ENCODE results near the gene SUPT7L.
"Not testable (repeated sequence)": the region's sequence is repeated elsewhere in the genome, so short reads cannot be mapped to it uniquely, and the experiment has no call there.

The SUPT7L gene

DNA sequence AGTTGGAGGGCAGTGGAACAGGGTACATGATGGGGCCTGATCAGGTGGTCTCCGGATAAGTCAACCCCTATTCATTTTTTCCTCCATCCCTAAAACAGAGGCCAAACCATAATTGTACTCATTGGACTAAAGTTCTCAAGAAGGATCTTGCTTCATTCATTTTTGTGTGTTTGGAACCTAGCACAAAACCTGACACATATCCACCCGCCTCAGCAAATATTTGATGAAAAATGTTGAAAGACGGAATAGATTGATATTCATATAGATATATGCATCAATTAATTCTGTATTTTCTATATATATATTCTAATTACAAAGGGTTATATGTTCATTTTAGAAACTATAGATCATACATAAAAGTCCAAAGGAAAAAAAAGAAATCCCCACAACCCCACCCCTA is 22.2 kb upstream of the SUPT7L start:
- DNase-seq (ENCODE audit: low read depth), result no peak

DNA sequence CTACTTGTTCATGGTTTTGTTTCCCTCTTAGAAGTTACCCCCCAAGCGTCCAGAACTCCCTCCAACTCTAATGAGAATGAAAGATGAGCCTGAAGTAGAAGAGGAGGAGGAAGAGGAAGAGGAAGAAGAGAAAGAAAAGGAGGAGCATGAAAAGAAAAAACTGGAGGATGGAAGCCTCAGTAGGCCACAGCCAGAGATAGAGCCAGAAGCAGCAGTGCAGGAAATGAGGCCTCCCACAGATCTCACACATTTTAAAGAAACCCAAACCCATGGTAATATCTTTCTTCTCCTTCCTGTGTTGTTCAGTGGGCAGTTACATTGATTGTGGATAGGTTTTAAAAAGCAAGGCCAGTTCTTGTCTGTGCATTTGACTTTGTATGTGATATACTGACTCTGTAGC is 21.6 kb upstream of the SUPT7L start:
- DNase-seq (ENCODE audit: low read depth), result not testable (repeated sequence)

DNA sequence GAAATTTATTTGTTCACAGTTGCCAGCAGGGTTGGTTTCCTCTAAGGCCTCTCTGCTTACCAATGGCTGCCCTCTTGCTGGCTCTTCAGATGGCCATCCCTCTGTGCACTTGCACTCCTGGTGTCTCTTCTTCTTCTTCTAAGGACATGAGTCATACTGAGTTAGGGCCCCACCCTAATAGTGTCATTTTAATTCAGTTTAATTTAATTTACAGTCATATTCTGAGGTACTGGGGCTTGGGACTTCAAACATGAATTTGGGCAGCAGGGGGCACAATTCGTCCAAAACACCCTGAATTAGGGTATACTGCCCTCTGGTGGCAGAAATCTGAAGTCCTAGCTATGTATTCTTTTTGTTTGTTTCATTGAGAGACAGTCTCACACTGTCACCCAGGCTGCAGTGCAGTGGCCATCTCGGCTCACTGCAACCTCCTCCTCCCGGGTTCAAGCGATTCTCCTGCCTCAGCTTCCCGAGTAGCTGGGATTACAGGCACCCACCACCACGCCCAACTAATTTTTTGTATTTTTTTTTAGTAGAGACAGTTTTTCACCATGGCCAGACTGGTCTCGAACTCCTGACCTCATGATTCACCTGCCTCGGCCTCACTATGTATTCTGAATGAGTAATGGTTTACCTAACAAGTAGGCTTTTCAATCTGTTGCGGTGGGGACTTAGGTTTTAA is 20.1 kb upstream of the SUPT7L start:
- DNase-seq (ENCODE audit: low read depth), result peak; percentile 82

DNA sequence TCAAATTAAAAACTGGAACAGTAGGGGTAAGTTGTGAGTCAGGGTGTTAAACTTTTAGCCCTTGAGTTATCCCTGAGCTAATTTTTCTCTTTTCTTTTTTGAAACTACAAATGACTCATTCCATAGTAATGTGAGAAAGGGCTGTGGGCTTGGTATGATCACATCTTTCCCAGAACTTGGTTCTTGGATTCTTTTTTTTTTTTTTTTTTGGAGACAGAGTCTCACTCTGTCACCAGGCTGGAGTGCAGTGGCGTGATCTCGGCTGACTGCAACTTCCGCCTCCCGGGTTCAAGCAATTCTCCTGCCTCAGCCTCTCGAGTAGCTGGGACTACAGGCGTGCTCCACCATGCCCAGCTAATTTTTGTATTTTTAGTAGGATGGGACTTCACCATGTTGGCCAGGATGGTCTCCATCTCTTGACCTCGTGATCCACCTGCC is 18.9 kb upstream of the SUPT7L start:
- peak; percentile 59 for DNase-seq (ENCODE audit: low read depth)

DNA sequence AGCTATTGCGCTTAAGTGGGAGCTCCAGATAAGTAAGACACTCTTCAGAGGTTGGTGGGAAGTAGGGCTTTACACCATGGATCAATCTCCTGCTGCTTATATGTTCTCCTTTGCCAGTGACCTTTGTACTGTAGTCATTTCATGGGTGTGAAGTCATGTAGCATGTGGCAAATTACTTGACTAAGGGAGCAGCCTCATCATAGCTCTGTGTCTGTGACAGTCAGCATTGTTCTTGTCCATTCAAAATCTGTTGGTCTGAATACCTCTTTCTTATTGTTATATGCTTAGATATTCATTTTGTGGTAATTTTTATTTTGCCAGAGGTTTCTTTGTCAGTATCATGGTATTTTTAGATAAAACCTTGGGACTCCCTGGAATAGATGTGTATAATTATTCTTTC is 18.4 kb upstream of the SUPT7L start:
- peak; percentile 9 for DNase-seq (ENCODE audit: low read depth)

DNA sequence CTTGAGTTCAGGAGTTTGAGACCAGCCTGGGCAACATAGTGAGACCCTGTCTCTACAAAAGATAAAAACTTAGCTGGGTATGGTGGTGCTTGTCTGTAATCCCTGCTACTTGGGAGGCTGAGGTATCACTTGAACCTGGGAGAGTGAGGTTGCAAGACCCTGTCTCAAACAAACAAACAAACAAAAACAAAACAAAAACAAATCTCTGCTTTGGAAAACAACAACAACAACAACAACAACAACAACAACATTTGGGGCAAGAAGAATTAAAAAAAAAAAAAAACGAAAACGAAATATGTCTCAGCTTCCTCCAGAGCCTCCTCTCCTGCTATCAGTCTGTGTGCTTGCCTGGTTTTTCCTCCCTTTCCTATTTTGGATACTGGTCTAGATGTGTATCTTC is 17.2 kb upstream of the SUPT7L start:
- no peak for DNase-seq (ENCODE audit: low read depth)

DNA sequence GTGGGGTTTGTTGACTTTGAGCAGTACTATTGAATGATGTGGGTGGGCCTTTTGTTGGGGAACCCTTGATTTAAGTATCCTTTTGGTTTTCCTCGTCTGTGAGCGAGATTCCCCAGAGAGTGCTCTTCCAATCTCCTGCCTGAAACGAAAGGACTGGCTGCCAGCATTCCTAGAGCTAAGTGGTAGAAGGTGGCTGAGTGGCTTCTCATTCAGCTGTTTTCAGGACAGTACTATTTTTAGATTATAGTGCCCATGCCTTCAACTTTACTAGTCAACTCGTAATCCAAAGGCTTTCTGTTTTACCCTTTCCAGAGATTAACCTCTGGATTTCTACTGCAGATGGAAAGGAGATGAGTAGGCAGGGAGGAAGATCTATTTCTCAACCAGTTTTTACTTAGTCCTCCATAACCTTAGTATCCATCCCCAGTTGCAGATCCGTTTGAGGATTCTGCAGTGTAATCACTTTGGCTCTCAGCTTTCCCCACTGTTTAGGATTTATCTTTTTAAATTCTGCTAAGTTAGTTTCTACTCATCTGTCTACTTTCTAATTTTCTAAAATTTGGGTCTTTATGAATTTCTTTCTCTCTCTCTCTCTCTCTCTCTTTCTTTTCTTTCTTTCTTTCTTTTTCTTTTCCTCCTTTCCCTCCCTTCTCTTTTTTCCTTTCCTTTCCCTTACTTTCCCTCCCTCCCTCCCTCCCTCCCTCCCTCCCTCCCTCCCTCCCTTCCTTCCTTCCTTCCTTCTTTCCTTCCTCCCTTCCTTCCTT is 9.5 kb upstream of the SUPT7L start:
- DNase-seq (ENCODE audit: low read depth), result no peak

DNA sequence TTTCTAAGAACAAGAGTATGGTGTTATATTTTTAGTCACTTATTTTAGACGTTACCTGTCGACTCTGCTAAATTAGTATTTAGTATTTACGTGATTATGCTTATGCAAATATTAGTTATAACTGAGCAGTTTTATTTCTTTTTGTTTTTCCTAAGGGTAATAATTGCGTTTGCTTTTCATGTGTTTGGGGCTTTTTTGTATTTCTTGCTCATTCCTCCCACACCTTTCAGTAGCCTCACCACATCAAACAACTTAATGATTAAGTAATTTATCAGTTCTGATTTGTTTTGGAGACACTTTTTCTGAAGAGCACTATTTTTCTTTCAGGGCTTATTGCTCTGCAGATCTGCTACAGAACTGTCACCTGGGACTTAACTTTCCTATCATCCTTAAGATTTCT is 7.8 kb upstream of the SUPT7L start:
- DNase-seq (ENCODE audit: low read depth), result no peak

DNA sequence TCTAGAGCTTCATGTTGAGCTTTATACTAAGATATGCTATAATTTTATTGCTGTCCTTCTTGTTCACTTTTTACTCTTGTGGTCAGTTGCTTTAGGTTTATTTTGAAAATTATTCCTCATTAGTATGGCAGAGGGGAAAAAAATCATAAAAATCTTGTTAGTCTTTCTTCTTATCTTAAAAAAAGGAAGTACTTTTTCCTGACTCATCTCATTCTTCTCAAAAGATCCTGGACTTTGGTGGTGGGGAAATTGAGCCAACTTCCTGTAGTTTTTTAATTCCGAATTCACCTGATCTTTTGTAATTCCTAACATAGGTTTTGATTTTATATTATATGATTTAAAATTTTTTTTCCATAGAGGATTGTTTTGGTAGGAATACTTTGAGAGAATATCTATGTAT is 4.0 kb upstream of the SUPT7L start:
- DNase-seq (ENCODE audit: low read depth), result no peak

DNA sequence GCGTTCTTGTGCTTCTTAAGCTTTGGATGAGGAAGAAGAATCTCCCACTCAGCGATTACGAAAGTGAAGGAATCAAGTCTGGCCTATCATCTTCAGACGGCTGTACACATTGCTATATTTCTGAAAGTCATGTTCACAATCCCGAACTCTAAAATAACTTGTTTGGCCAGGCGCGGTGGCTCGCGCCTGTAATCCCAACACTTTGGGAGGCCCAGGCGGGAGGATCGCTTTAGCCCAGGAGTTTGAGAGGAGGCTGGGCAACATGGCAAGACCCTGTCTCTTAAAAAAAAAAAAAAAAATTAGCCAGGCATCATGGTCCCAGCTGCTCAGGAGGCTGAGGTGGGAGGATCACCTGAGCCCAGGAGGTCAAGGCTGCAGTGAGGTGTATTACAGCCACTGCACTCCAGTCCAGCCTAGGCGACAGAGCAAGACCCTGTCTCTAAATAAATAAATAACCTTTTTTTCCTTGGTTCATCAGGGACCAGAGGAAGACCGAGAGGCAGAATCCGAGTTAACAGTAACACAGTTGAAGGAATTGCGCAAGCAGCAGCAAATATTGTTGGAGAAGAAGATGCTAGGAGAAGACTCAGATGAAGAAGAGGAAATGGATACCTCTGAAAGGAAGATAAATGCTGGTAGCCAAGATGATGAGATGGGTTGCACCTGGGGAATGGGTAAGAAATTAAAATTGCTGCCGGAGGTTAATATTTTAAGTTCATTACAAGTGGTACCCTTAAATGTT is 1.4 kb upstream of the SUPT7L start:
- DNase-seq (ENCODE audit: low read depth), result no peak

DNA sequence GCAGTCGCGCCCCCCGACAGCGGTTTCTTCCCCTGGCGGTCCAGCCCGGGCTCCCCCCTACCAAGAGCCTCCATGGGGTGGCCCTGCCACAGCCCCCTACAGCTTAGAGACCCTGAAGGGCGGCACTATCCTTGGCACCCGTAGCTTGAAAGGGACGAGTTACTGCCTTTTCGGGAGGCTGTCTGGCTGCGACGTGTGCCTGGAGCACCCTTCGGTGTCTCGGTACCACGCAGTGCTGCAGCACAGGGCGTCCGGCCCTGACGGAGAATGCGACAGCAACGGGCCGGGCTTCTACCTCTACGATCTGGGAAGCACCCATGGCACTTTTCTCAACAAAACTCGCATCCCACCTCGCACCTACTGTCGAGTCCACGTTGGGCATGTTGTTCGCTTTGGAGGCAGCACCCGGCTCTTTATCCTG is 750 bp upstream of the SUPT7L start:
- DNase-seq (ENCODE audit: low read depth), result no peak

DNA sequence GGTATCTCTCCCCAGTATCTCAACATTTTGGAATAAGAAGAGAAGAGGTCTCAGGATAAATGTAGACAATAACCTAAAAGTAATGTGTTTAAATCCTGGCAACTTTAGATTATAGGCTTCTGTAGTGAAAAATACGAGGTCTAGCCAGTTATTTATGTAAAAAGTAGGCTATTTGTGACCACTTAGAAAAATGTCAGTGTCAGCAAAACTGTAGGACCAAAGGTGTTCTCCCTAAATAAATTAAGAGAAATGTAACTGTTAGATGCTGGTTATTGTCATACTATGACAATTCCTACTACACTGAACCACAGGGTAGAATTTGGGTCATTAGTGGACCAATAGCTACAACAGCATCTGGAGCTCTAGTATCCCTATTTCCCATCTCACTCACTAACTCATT is 2.0 kb downstream of the SUPT7L start:
- DNase-seq (ENCODE audit: low read depth), result no peak

DNA sequence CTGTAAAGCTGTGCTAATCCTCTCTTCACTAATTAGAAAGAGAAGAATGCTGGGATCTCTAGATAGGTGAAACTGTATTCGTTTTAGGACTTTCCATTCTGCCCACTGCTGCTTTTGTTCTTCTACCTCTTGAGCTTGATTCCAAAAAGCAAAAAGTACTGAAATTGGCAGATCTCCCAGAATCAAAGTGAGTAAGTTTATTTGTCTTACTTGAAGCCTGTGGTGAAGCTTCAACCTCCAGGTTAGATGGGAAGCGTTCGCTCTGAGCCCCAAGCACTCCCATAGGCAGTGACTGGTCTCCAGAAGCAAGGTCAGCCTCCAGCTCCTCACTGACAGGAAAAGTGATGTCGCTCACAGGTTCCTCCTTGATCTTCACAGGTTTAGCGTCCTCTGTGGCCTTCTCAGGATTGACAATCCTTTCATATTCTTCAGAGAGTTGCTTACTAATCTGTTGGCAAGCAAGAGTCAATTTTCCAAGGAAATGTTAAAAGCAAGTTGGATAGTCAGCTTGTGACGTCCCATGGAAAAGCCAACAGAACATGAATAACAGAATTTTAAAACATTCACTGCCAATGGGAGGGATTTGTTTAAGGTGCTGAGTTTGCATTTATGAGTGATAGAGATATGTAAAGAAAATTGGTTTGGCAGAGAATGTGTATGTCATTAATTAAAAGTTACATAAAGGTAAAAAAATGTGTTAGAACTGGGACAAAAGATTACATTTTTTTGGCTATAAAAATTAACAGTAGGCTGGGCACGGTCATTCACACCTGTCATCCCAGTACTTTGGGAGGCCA is 8.1 kb downstream of the SUPT7L start:
- DNase-seq (ENCODE audit: low read depth), result peak; percentile 8

DNA sequence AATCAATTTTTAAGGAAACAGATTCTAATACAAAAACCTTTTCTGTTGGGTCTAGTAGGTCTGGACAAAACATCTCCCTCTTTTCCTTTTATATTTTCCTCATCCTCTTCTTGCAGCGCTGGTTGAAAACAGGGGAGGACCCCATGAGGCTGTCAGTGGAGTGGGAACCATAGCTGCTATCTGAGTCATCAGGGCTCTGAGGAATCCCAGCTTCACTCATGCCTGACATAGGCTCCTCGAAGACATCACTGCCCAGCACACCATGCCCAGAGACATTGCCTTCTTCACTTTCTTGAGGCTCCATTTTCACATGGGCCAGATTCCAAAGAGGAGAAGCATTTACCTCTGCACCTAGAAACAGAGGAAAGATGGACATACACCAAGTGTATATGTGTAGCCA is 10.0 kb downstream of the SUPT7L start:
- no peak for DNase-seq (ENCODE audit: low read depth)

DNA sequence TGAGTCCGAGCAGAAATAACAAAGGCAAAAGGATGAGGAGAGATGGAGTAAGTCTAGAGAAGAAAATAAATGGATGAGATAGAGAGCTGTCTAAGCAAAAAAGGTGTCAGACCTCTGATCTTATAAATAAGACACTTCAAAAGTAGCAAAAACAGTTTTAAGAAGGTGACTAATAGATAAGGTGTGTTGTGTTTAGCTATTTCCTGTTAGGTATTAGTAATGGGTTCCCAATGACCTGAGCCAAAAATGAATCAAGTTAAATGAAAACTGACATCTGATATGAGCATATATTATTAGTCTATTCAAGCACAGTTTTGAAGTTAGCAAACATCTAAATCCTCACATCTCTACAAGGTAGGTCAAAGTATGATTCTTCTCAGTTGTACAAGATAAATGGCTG is 10.6 kb downstream of the SUPT7L start:
- DNase-seq (ENCODE audit: low read depth), result no peak

DNA sequence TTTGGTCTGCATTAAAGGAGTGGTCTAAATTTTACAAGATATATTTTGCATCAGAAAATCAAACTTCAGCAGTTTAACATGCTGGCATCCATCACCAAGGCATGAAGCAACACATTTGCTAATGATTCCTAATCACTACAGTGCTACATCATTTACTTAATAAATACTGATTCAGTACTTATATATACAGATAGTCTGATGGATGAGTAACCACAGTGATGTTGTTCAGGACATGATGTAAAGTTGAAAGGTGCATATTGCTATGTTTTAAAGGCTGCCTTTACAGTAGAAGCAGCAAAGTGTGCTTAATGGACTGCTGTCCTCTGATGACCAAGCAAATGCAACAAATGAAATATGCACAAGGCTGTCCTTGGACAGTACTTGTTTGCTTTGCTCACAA is 11.1 kb downstream of the SUPT7L start:
- no peak for DNase-seq (ENCODE audit: low read depth)

DNA sequence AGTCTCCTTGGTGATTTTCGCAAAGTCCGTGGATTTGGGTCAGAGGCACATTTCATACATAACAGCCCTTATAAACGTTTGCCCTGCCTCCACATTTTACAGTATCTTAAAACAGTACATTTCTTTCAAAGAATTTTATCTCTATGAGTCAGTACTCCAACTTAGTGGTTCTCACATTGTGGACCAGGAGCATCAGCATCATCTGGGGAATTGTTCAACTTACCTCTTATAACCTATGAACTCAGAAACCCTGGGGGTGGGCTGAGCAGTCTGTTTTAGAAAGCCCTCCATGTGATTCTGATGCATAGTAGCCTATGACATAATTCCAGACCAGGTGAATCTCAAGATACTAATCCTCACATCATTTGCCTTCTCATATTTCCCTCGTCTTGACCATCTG is 12.4 kb downstream of the SUPT7L start:
- no peak for DNase-seq (ENCODE audit: low read depth)

DNA sequence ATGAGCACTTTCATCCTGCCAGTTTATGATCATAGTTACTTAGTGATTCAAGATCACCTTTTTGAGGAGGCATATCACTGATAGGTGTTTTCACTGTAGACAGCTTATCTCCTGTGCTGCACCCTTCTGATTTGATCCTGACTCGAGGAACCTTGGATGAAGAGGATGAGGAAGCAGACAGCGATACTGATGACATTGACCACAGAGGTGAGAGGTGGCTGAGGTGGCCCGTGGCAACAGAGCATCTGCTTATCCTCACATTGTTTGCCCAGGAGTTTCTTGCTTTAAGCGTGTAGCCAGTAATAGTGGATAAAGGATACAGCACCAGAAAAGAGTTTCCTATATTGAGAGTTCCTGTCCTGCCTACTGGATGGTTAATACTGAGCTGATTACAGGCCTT is 15.7 kb downstream of the SUPT7L start:
- no peak for DNase-seq (ENCODE audit: low read depth)

DNA sequence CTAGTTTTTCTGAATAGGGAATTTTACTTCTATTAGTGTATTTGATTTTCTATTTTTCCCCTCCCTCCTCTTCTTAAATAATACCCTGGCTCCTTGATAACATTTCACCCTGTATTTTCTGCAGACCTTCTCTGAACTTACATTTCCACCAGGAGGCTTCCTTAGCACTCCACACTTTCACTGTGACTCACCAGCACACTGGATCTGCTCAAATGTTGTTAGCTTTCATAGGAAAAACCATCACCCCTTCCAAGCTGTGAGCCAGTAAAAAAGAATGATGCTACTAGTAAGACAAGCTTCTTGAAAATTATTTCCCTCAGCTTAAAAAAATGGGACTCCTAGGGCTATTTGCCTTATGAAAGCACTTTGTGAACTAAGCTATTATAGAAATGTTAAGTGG is 16.1 kb downstream of the SUPT7L start:
- no peak for DNase-seq (ENCODE audit: low read depth)

DNA sequence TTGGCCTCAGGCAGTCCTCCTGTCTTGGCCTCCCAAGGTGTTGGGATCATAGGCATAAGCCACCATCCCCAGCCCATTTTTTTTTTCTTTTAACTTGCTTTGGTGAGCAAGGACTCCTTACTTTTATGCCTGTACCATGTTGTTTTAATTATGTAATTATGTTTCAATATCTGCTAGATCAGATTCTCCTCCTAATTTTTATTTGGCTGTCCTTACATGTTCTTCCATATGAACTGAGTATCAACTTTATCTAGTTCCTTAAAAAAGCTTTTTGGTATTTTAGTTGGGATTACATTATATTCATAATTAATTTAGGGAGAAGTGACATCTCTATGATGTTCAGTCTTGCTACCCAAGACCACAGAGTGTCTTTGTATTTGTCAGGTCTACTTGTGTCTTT is 18.2 kb downstream of the SUPT7L start:
- DNase-seq (ENCODE audit: low read depth), result no peak

DNA sequence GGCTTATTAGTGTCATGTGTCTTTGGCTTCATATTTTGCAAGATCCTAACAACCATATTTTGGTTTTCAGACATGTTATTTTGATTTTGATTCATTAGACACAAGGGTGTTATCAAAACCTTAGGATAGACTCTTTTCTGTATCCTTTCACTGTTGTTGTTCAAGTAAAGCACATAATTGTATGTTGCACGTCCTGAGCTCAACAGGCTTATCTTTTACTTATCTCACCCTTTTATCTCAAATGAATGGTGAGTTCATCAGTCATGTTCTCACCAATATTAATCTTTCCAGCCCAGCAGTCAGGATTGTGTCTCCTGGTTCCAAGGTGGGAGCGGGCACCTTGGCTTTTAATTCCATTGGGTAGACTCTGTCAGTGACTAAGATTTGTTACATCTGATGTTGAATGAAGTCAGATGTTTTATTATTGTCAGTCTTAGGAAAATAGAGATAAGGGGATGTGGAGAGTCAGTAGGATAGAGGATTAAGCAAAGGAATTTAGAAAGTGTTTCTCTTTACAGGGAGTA is 22.6 kb downstream of the SUPT7L start:
- no peak for DNase-seq (ENCODE audit: low read depth)

DNA sequence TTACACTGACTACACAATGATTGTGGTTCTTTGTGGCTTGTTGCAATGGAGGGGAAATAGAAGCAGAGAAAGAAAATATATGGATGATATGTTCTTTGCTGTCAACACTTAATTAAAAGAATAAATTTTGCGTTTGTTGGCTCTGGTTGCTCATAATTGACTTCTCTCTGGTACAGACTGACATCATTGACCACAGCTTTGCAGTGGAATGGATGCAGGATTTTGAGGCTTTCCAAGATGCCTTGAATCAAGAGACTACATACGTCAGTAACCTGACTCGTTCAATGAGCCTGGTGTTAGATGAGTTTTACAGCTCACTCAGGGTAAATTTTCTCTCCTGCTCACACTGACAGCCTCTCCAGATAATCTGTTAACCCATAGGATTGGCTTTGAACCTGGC is 24.7 kb downstream of the SUPT7L start:
- no peak for DNase-seq (ENCODE audit: low read depth)
